AG09319 (cell line): Measurements from ENCODE around the gene CX3CR1.
"Not testable (repeated sequence)": the region's sequence is repeated elsewhere in the genome, so short reads cannot be mapped to it uniquely, and the experiment has no call there.

ENCODE experiments used
- DNase-seq: peaks from one replicate; pipeline ENCODE4 v3.0.0-alpha.2; 2010; ENCODE audit warnings: low read depth; ENCODE audit errors: extremely low read depth
- TF ChIP-seq, protein P1 (sequence below): IDR thresholded peaks from 2 replicates; pipeline ENCODE4 v1.5.1; 2011; ENCODE audit warnings: low read depth, mild to moderate bottlenecking, inconsistent platforms, low read length, moderate library complexity

Gene CX3CR1

GRCh38 chr3:39279745-39280517 lies at the start of gene CX3CR1:
Gene CX3CR1, minus strand, starts transcription at chr3:39280036. Its CDS starts 13,527 bp downstream, at chr3:39266509.
- TF ChIP-seq, protein P1, sequence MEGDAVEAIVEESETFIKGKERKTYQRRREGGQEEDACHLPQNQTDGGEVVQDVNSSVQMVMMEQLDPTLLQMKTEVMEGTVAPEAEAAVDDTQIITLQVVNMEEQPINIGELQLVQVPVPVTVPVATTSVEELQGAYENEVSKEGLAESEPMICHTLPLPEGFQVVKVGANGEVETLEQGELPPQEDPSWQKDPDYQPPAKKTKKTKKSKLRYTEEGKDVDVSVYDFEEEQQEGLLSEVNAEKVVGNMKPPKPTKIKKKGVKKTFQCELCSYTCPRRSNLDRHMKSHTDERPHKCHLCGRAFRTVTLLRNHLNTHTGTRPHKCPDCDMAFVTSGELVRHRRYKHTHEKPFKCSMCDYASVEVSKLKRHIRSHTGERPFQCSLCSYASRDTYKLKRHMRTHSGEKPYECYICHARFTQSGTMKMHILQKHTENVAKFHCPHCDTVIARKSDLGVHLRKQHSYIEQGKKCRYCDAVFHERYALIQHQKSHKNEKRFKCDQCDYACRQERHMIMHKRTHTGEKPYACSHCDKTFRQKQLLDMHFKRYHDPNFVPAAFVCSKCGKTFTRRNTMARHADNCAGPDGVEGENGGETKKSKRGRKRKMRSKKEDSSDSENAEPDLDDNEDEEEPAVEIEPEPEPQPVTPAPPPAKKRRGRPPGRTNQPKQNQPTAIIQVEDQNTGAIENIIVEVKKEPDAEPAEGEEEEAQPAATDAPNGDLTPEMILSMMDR, result no peak

DNA sequence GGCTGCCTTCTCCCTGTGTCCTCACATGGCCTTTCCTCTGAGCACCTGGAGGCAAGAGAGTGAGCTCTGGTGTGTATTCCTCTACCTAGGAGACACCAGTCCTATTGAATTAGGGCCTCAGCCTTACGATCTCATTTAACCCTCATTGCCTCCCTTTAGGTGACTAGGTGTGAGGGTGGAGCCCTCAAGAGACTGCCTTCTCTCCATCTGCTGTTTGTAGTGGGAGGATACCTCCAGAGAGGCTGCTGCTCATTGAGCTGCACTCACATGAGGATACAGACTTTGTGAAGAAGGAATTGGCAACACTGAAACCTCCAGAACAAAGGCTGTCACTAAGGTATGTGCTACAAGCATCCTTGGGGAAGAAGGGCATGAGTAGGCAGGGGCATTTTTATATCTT lies 49.7 kb upstream of the CX3CR1 start, which contains the start of gene CCR8:
TSS of gene CCR8 (plus strand) at position 217 of the 400 bp plus-strand sequence. CDS start 2,623 bp downstream, outside the sequence.
- TF ChIP-seq, protein P1, result no peak
- DNase-seq, result no peak

More at GRCh38 chr3:39279745-39280517, at the start of gene CX3CR1:
- no peak for DNase-seq

DNA sequence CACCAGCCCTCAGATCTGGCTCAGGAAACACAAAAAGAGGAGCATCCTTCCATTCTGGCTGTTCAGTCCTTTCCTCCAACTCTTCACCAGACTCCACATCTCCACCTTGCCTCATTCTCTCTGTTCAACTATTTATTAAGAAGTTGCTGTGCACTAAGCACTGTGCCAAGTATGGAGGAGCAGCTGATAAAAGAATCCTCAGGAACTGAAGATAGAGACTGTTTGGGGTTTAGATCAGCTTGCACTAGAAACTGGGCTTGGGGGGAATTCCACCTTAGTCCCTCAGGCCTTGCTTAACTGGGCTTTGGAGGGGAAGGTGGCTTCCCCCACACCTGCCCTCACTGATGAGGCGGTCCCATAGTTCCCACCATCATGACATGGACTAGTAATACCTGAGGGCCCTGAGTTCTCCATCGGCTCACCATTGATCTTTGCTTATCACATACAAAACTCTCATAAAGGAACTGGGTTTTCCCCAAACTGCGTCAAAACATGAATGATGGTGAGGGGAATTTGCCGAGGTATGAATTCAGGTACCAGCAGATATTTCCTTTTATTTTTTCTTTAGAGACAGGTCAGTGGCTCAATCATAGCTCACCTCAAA lies 48.0 kb upstream of the CX3CR1 start:
- TF ChIP-seq, protein P1, result no peak
- no peak for DNase-seq

GRCh38 chr3:39327053-39327745 lies 47.4 kb upstream of the CX3CR1 start:
- TF ChIP-seq, protein P1, result no peak
- DNase-seq, result no peak

- no peak for DNase-seq
- TF ChIP-seq, protein P1, result no peak
Observed at GRCh38 chr3:39325236-39325635, 45.4 kb upstream of the CX3CR1 start.

DNA sequence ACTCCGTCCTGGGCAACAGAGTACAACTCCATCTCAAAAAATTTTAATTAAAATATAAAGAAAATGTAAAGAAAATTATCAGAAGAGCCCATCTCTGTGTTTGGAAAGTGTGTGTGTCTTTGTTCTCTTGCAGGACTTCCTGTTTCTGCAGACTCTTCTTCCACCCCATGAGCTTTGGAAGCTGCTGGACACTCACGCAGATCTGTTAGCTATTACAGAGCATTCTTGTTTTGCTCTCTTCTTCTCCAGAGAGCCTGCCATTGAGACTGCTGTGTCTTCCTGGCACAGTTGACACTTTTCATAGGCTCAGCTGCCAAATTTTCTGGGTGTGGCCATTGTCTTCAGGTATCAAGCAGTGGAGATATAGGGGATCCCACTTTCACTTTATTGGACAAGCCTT lies 43.7 kb upstream of the CX3CR1 start:
- DNase-seq, result no peak
- TF ChIP-seq, protein P1, result no peak

- no peak for DNase-seq
- TF ChIP-seq, protein P1, result no peak
Observed at GRCh38 chr3:39322936-39323335, 43.1 kb upstream of the CX3CR1 start.

DNA sequence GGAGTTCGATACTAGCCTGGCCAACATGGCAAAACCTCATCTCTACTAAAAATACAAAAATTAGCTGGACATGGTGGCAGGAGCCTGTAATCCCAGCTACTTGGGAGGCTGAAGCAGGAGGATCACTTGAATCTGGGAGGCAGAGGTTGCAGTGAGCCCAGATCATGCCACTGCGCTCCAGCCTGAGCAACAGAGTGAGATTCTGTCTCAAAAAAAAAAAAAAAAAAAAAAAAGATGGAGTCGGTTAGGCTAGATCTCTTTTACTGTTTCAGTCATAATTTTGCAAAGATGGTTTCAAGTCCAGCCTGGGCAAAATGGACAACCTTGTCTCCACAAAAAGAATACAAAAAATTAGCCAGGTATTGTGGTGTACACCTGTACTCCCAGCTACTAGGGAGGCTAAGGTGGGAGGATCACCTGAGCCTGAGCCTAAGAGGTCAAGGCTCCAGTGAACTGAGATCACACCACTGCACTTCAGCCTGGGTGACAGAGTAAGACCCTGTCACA lies 42.4 kb upstream of the CX3CR1 start:
- not testable (repeated sequence) for DNase-seq

DNA sequence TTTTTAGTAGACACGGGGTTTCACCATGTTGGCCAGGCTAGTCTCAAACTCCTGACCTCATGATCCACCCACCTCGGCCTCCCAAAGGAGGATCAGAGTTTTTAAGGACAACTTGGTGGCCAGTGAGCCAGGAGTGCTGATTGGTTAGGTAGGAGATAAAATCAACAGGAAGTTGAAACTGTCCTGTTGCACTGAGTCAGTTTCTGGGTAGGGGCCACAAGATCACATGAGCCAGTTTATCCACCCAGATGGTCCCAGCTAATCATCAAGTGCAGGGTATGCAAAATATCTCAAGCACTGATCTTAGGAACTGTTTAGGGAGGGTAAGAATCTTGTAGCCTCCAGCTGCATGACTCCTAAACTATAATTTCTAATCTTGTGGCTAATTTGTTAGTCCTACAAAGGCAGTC lies 41.7 kb upstream of the CX3CR1 start:
- DNase-seq, result not testable (repeated sequence)
